ENCODE measurements around the gene USH1C.

USH1C gene

DNA sequence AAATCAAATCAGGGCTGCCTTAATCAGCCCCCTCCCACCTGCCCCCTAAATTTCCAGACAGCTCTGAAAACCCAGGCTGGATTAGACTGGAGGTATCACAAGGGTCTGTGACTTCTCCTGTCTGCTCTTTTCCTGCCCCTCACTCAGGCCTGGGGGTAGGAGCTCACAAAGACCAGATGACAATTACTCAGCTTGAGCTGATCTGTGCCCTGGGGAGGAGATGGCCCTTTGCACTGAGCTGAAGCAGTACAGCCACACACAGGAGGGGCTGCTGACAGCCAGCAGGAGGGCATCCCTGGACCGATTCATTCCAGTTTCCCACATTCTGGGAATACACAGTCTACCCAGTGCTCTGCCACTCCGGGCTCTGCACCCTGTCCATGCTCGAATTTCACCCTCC lies 71.7 kb downstream of the USH1C start:
- H3K27me3 Mint-ChIP-seq, result peaks cover 61% of the 10 kb centered on the region
- no peak overlapping the region for H3K4me3 Mint-ChIP-seq
- no peaks in the 10 kb centered on the region for H3K36me3 Mint-ChIP-seq
- ATAC-seq, result no peak
- peaks cover 3% of the 10 kb centered on the region for H3K9me3 Mint-ChIP-seq
- H3K4me1 Mint-ChIP-seq, result no peaks in the 10 kb centered on the region
- no peak overlapping the region for H3K27ac Mint-ChIP-seq

DNA sequence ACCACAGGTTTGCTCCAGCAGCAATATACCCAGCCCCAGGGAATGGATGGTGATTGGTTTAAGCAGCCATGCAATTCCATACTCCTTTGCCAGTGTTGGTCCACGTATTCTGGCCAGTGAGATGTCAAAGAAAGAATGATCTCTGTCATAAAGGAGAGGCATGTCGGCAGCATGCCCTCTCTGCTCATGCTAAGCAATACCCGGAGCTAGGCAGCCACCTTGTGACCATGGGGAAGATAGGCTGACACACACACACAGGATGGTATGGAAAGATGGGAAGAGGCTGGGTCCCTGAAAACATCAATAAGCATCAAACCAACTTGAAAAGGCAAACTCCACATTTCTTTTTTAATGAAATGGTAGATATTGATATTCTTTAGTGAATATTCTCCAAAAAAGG lies 72.7 kb downstream of the USH1C start:
- Mint-ChIP-seq H3K4me1 (no peaks in the 10 kb centered on the region), H3K9me3 (peaks cover 3% of the 10 kb centered on the region), H3K27ac (no peak overlapping the region), H3K36me3 (no peaks in the 10 kb centered on the region), H3K4me3 (no peak overlapping the region), H3K27me3 (peaks cover 58% of the 10 kb centered on the region)
- ATAC-seq, result no peak

- no peak overlapping the region for H3K27ac Mint-ChIP-seq
- peaks cover 3% of the 10 kb centered on the region for H3K9me3 Mint-ChIP-seq
- ATAC-seq, result no peak
- peaks cover 43% of the 10 kb centered on the region for H3K27me3 Mint-ChIP-seq
- no peaks in the 10 kb centered on the region for H3K4me1 Mint-ChIP-seq
- no peak overlapping the region for H3K4me3 Mint-ChIP-seq
- no peaks in the 10 kb centered on the region for H3K36me3 Mint-ChIP-seq
These were observed 74.2 kb downstream of the USH1C start for GRCh38 chr11:17469998-17470397.

DNA sequence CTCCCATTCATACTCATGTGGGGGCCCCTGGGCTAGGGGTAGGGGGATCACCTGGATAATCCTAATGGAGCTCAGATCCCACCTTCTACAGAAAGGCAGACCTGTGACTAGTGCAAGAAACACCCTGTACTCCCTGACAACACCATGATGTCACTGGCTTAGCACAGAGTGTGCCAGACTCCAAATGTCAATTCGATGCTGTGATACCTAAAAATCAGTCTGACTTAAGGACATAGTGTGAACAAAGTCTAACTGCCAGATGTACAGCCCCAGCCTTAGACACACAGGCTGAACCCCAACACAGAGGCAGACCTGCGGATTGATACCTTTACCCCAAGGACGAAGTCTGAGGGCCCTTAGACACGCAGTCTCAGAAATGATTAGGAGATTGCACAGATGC lies 76.1 kb downstream of the USH1C start:
- H3K27ac Mint-ChIP-seq, result no peak overlapping the region

DNA sequence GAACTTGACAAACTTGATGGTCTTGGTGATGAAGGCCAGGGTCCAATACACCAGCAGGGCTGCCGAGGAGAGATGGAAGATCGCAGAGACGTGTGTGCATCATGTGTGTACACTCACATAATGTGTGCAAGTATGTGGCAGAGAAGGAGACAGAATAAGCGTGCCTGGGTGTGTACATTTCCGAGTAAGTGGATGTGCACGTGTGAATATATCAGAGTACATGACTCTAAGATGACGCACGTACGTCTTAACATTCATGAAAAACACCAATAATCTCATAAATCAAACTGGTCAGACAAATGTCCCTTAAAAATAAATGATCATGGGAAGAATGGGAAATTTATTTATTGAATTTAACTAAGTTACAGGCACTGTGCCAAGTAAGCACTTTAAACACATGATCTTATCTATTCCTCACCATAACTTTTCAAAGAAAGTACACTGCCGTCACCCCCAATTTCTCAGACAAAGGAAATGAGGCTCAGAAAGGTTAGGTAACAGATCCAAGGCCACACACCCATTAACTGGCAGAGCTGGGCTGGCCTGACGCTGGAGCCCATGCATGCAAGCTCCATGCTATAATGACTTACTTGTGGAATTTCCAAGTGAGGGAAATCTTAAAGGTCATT lies 80.6 kb downstream of the USH1C start:
- Mint-ChIP-seq H3K36me3 (no peaks in the 10 kb centered on the region), H3K27ac (no peak overlapping the region), H3K9me3 (no peaks in the 10 kb centered on the region), H3K4me1 (no peaks in the 10 kb centered on the region), H3K27me3 (peaks cover 32% of the 10 kb centered on the region), H3K4me3 (no peak overlapping the region)
- ATAC-seq, result no peak

More for the DNA sequence above, 76.1 kb downstream of the USH1C start:
- peaks cover 3% of the 10 kb centered on the region for H3K9me3 Mint-ChIP-seq
- H3K4me1 Mint-ChIP-seq, result no peaks in the 10 kb centered on the region
- ATAC-seq, result peak; percentile 17
- peaks cover 39% of the 10 kb centered on the region for H3K27me3 Mint-ChIP-seq
- H3K4me3 Mint-ChIP-seq, result no peak overlapping the region
- H3K36me3 Mint-ChIP-seq, result no peaks in the 10 kb centered on the region

GRCh38 chr11:17462940-17463339 lies 81.3 kb downstream of the USH1C start:
- H3K4me3 Mint-ChIP-seq, result no peak overlapping the region
- H3K4me1 Mint-ChIP-seq, result no peaks in the 10 kb centered on the region
- no peak overlapping the region for H3K27ac Mint-ChIP-seq
- ATAC-seq, result no peak
- no peaks in the 10 kb centered on the region for H3K9me3 Mint-ChIP-seq
- peaks cover 32% of the 10 kb centered on the region for H3K27me3 Mint-ChIP-seq
- no peaks in the 10 kb centered on the region for H3K36me3 Mint-ChIP-seq

DNA sequence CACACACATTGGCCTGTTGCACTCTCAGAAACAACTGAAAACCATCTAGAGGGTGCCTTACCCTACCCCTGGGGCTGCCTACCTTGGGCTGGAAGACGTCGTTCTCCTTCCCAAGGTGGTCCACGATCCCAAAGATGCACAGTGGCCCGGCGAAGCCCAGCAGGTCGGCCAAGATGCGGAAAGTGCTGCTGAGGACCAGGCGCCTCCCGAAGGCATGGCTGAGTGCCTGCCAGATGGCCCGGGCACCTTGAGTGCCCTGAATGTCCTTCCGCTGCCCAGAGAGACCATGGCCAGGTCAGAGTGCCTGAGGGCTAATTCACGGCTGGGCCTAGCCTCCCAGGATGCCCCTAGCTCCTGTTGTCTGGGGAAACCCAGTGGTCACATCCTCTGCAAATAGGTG lies 83.8 kb downstream of the USH1C start:
- H3K4me3 Mint-ChIP-seq, result no peak overlapping the region
- H3K36me3 Mint-ChIP-seq, result no peaks in the 10 kb centered on the region
- ATAC-seq, result no peak

GRCh38 chr11:17459236-17459896 lies 84.8 kb downstream of the USH1C start:
- no peaks in the 10 kb centered on the region for H3K36me3 Mint-ChIP-seq
- H3K9me3 Mint-ChIP-seq, result no peaks in the 10 kb centered on the region
- no peak overlapping the region for H3K4me3 Mint-ChIP-seq
- peaks cover 22% of the 10 kb centered on the region for H3K27me3 Mint-ChIP-seq
- ATAC-seq, result no peak
- no peak overlapping the region for H3K27ac Mint-ChIP-seq
- H3K4me1 Mint-ChIP-seq, result no peaks in the 10 kb centered on the region

More for the DNA sequence above, 83.8 kb downstream of the USH1C start:
- Mint-ChIP-seq H3K27me3 (peaks cover 24% of the 10 kb centered on the region), H3K4me1 (no peaks in the 10 kb centered on the region), H3K27ac (no peak overlapping the region), H3K9me3 (no peaks in the 10 kb centered on the region)

- no peak for ATAC-seq
- Mint-ChIP-seq H3K36me3 (no peaks in the 10 kb centered on the region), H3K9me3 (no peaks in the 10 kb centered on the region), H3K27ac (no peak overlapping the region), H3K4me1 (no peaks in the 10 kb centered on the region), H3K27me3 (peaks cover 11% of the 10 kb centered on the region), H3K4me3 (no peak overlapping the region)
These were observed 85.9 kb downstream of the USH1C start for GRCh38 chr11:17458268-17458667.

DNA sequence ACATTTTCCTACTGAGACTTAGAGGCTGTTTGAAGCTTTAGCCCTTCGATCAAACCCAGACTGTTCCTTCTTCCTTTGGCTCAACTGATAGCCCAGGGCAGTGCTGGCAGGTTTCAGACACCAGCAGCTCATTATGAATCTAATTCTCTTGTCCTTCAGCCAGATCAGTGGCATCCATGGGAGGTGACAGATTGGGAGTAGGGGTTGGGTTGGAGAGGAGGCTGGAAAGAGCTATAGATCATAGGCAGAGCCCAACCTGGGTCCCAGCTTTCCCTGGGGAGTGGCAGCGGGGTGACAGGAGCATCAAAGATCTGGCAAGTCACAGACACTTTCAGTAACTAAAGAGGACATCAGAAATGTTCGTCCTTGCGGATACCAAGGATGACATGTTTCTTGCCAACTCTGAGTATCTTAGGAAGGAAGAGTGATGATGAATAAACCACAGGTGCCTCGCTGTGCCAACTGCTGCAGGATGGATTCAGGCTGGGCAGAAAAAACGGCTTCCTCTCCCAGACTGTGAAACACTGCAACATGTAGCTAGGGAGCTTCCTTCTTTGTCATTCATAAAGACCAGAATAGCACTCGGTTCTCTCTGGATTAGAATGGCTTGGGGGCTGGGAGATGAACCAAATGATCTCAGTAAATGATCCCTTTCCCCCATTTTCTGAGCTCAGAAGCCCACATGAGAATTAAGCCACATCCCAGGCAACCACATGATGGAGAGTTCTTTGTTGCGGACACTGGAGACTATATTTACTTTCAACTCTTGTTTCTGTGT lies 86.6 kb downstream of the USH1C start:
- no peaks in the 10 kb centered on the region for H3K4me1 Mint-ChIP-seq
- no peaks in the 10 kb centered on the region for H3K9me3 Mint-ChIP-seq
- H3K27ac Mint-ChIP-seq, result no peak overlapping the region
- no peak for ATAC-seq
- peaks cover 8% of the 10 kb centered on the region for H3K27me3 Mint-ChIP-seq
- H3K4me3 Mint-ChIP-seq, result no peak overlapping the region
- H3K36me3 Mint-ChIP-seq, result no peaks in the 10 kb centered on the region

GRCh38 chr11:17452668-17453067 lies 91.5 kb downstream of the USH1C start:
- ATAC-seq, result no peak

DNA sequence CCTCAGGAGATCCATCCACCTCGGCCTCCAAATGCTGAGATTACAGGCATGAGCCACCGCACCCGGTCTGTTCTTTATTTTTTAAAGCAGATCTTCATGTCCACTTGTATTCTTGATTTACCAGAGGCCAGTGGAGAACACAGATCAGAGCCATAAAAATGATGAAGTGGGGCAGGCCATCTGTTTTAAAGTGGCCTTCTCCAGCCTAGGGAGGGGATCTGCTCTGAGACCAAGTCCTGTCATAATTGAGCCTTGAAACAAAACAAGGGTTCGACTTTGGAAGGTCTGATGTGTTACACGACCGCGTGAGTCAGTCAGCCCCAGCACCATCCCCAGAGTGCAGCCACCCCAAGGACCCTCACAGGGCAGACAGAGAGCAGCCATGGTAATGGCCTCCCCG lies 95.1 kb downstream of the USH1C start:
- no peak for ATAC-seq
- H3K27ac Mint-ChIP-seq, result no peak overlapping the region
- no peaks in the 10 kb centered on the region for H3K9me3 Mint-ChIP-seq
- no peak overlapping the region for H3K4me3 Mint-ChIP-seq
- H3K4me1 Mint-ChIP-seq, result no peaks in the 10 kb centered on the region
- peaks cover 16% of the 10 kb centered on the region for H3K27me3 Mint-ChIP-seq
- no peaks in the 10 kb centered on the region for H3K36me3 Mint-ChIP-seq

More at GRCh38 chr11:17452668-17453067, 91.5 kb downstream of the USH1C start:
- Mint-ChIP-seq H3K36me3 (no peaks in the 10 kb centered on the region), H3K4me3 (no peak overlapping the region), H3K4me1 (no peaks in the 10 kb centered on the region), H3K27ac (no peak overlapping the region), H3K27me3 (peaks cover 16% of the 10 kb centered on the region), H3K9me3 (no peaks in the 10 kb centered on the region)

- Mint-ChIP-seq H3K4me1 (no peaks in the 10 kb centered on the region), H3K36me3 (peaks cover under 1% of the 10 kb centered on the region), H3K4me3 (no peak overlapping the region), H3K27me3 (peaks cover 24% of the 10 kb centered on the region), H3K9me3 (no peaks in the 10 kb centered on the region), H3K27ac (no peak overlapping the region)
- ATAC-seq, result no peak
These were observed 97.7 kb downstream of the USH1C start for GRCh38 chr11:17446482-17446881.

DNA sequence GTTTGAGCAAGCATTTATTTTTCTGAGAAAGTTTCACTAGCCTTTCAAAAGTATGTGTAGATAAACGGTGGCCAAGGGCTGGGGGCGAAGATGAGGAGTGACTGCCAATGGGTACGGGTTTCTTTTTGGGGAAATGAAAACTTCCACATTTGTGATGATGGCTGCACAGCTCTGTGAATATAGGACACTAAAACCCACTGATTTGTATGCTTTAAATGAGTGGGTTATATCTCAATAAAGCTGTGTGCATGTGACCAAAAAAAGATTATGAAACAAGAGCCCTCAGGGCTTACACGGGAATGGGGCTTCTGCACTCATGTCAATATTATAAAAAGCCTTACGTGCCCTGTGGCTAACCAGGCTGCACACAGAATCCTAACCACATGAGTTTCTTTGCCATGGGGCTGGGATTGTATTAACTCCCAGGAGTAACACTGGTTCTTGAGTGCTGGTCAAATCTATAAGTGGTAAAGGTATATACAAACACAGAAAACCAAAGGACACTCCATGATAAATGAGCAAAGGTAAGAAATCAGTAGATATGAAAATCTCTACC lies 98.9 kb downstream of the USH1C start:
- Mint-ChIP-seq H3K27ac (no peak overlapping the region), H3K36me3 (peaks cover 6% of the 10 kb centered on the region), H3K4me3 (no peak overlapping the region), H3K9me3 (peaks cover 4% of the 10 kb centered on the region), H3K4me1 (no peaks in the 10 kb centered on the region), H3K27me3 (peaks cover 31% of the 10 kb centered on the region)
- no peak for ATAC-seq

DNA sequence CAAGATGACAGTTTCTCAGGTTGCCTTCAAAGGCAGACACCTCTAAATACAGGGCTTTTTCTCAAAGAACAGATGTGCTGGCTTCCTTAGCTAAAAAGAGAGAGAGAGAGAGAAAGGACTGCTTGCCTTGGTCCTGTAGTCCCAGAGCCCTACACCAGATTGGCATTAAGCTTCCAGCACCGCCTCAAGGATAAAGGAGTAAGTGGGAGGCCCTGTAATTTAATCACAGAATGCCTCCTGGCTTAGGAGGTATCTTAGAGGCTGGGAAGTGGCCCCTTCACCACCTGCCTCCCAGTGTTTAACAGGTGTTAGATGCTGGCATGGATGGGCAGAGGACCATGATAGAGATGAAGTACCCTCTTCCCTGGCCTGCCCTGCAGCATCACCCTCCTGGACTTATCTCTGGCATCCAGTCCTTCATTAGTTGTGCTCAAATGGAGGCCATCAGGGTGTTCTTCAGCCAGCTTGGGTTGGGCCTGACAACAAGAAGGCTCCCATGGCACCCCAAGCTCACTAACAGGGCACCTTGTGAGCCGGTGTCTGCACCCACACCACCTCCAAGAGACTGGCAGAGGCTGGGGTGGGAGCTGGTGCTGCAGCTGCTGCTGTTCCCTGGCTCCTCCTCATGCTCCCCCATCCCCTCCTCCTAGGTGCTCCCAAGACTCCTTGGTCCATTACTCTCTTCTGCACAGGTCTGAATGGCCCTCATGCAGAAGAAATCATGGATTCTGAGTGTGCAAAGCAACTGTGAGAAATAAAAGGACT lies 100.1 kb downstream of the USH1C start:
- H3K27me3 Mint-ChIP-seq, result peaks cover 43% of the 10 kb centered on the region
- no peak overlapping the region for H3K4me3 Mint-ChIP-seq
- no peak overlapping the region for H3K27ac Mint-ChIP-seq
- peaks cover 4% of the 10 kb centered on the region for H3K9me3 Mint-ChIP-seq
- ATAC-seq, result no peak
- H3K4me1 Mint-ChIP-seq, result peaks cover 8% of the 10 kb centered on the region
- H3K36me3 Mint-ChIP-seq, result peaks cover 6% of the 10 kb centered on the region
